HepG2 (cell line): Measurements from ENCODE around the gene C3orf18. TPM values are rescaled to one million over a fixed set of nuclear protein-coding genes. Genes with fewer than 3 reads are reported as not detected.

Experiments
- BRD4 ChIP-seq: sonication (generic); formaldehyde crosslinking; IDR thresholded peaks from 2 replicates; pipeline ENCODE4 v1.4.0; 2020; ENCODE audit warnings: missing genetic modification reagents
- FOXM1 ChIP-seq: sonication (generic); formaldehyde crosslinking; IDR thresholded peaks from 2 replicates; pipeline ENCODE4 v1.5.0; 2020; ENCODE audit warnings: missing genetic modification reagents
- PCBP1 ChIP-seq: fragments of 200-400 bp; formaldehyde crosslinking; IDR thresholded peaks from 2 replicates; pipeline ENCODE4 v1.6.1; 2017; ENCODE audit warnings: mild to moderate bottlenecking, low read depth, low read length, borderline replicate concordance
- PHF5A ChIP-seq: IDR thresholded peaks from one replicate; pipeline ENCODE4 v1.6.1; 2018; ENCODE audit warnings: low read depth, missing genetic modification reagents; ENCODE audit not compliant: unreplicated experiment
- RAD21 ChIP-seq: fragments of 450-650 bp; formaldehyde crosslinking; IDR thresholded peaks from 2 replicates; pipeline ENCODE4 v1.5.0; 2020; ENCODE audit warnings: mild to moderate bottlenecking
- SIN3B ChIP-seq: fragments of 150-350 bp; IDR thresholded peaks from 2 replicates; pipeline ENCODE4 v1.6.1; 2014; ENCODE audit warnings: low read length
- SMAD9 ChIP-seq: sonication (generic); formaldehyde crosslinking; IDR thresholded peaks from 2 replicates; pipeline ENCODE4 v1.5.1; 2020; ENCODE audit warnings: mild to moderate bottlenecking, missing genetic modification reagents
- SNAPC2 ChIP-seq: sonication (generic); formaldehyde crosslinking; IDR thresholded peaks from 2 replicates; pipeline ENCODE4 v1.8.1; 2022; ENCODE audit warnings: mild to moderate bottlenecking, missing genetic modification reagents
- TAF1 ChIP-seq: sonication (generic); formaldehyde crosslinking; IDR thresholded peaks from 2 replicates; pipeline ENCODE4 v1.4.0; 2020; ENCODE audit warnings: missing genetic modification reagents
- ZC3H4 ChIP-seq: sonication (generic); formaldehyde crosslinking; IDR thresholded peaks from 2 replicates; pipeline ENCODE4 v1.4.0; 2020; ENCODE audit warnings: missing genetic modification reagents, borderline replicate concordance
- ZNF138 ChIP-seq: sonication (generic); formaldehyde crosslinking; IDR thresholded peaks from 2 replicates; pipeline ENCODE4 v1.5.0; 2020; ENCODE audit warnings: mild to moderate bottlenecking, low read depth, missing genetic modification reagents
- ZNF317 ChIP-seq: sonication (generic); formaldehyde crosslinking; IDR thresholded peaks from 2 replicates; pipeline ENCODE4 v1.5.0; 2020; ENCODE audit warnings: mild to moderate bottlenecking, missing genetic modification reagents
- ZNF557 ChIP-seq: sonication (generic); formaldehyde crosslinking; IDR thresholded peaks from 2 replicates; pipeline ENCODE4 v1.4.0; 2020; ENCODE audit warnings: missing genetic modification reagents
- ZNF678 ChIP-seq: sonication (generic); formaldehyde crosslinking; IDR thresholded peaks from 2 replicates; pipeline ENCODE4 v1.4.0; 2020; ENCODE audit warnings: mild to moderate bottlenecking, missing genetic modification reagents
- polyA plus RNA-seq, 8 experiments: library from polyadenylated mRNA; depleted of rRNA in 3 of 8; stranded (reverse) in 7 of 8; unstranded in 1 of 8; fragments of >200 nt; fragmentation: Illumina TruSeq in 4 of 8; extraction: Trizol in 4 of 8; gene quantifications; 2 replicates each; pipeline versions ENCODE4 v1.2.1 to v1.2.3, GENCODE V29; 2011 to 2016; ENCODE audit warnings: low read depth in 4 of 8, missing spikeins in 1 of 8, mixed read lengths in 1 of 8; ENCODE audit not compliant: insufficient read depth in 1 of 8
- total RNA-seq, 5 experiments: library from RNA; depleted of rRNA; stranded (reverse); fragments of >200 nt; fragmentation: Illumina TruSeq; extraction: Trizol; gene quantifications; 2 replicates each; pipeline ENCODE4 v1.2.3, GENCODE V29; 2016; ENCODE audit warnings: low read depth in 1 of 5
- TF ChIP-seq, protein P1 (sequence below): IDR thresholded peaks from 2 replicates; pipeline ENCODE4 v1.6.1; 2016; ENCODE audit warnings: mild to moderate bottlenecking
- TF ChIP-seq, protein P2 (sequence below): sonication (generic); formaldehyde crosslinking; conservative IDR thresholded peaks from 2 replicates; pipeline ENCODE4 v1.4.0; 2020; ENCODE audit warnings: missing genetic modification reagents
- TF ChIP-seq, protein P3 (sequence below): sonication (generic); formaldehyde crosslinking; IDR thresholded peaks from 2 replicates; pipeline ENCODE4 v1.4.0; 2020; ENCODE audit warnings: mild to moderate bottlenecking, missing genetic modification reagents
- TF ChIP-seq, protein P4 (sequence below): sonication (generic); formaldehyde crosslinking; IDR thresholded peaks from 2 replicates; pipeline ENCODE4 v1.8.0; 2022; ENCODE audit warnings: missing genetic modification reagents, mild to moderate bottlenecking, inconsistent platforms, borderline replicate concordance
- TF ChIP-seq, protein P5 (sequence below): conservative IDR thresholded peaks from 2 replicates; pipeline ENCODE4 v1.6.1; 2018; ENCODE audit warnings: missing genetic modification reagents
- TF ChIP-seq, protein P6 (sequence below): sonication (generic); formaldehyde crosslinking; IDR thresholded peaks from 2 replicates; pipeline ENCODE4 v1.5.1; 2020; ENCODE audit warnings: missing genetic modification reagents, mild to moderate bottlenecking, borderline replicate concordance

Gene C3orf18
- total and polyA plus RNA-seq, 2 of the 13 experiments (the other 11 are each of a cell fraction or from before 2014, with no cell fraction given), result 1.6 to 4.8 TPM

DNA sequence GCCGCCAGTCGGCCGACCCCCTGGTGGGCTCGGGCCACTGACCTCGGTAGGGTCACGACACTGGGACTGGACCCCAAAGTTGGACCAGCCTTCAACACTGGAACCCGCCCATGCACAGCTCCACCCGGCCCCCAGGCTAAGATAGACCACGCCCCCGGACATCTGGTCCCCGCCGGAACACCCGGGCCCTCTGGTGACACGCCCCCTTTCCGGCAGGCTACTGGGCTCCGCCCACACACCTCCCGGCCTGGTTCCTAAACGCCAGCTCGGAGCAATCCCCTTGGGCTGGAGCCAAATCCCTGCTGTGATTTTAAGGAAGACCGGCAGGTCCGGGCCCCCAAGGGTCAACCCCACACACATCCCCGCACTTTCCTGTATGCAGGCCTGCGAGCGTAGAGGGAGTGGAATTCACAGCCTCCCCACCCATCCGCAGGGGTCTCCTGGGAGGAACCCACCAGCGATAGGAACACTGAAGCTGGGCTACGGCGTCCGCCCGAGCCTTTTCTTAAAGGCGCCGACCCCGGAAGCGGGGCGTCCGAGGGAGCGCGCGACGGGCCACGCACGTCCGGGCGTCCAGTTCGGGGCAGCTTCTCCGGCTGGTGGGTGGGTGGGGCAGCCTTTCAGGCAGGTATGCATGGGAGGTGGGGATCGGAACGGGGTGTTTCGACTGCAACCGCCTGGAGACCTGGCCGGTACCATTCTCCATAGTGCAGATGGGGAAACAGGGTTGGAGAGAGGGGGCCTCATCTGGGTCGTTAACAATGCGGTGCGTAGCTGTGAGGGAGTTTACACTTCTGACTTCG lies 1.6 kb upstream of the C3orf18 start, which contains the start of gene HEMK1 (continued):
- TF ChIP-seq, protein P1, sequence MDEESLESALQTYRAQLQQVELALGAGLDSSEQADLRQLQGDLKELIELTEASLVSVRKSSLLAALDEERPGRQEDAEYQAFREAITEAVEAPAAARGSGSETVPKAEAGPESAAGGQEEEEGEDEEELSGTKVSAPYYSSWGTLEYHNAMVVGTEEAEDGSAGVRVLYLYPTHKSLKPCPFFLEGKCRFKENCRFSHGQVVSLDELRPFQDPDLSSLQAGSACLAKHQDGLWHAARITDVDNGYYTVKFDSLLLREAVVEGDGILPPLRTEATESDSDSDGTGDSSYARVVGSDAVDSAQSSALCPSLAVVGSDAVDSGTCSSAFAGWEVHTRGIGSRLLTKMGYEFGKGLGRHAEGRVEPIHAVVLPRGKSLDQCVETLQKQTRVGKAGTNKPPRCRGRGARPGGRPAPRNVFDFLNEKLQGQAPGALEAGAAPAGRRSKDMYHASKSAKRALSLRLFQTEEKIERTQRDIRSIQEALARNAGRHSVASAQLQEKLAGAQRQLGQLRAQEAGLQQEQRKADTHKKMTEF (CRISPR knock-in tag), result peak; percentile 90
- peak; percentile 74 for TF ChIP-seq TAF1 (CRISPR knock-in tag)
- no peak for TF ChIP-seq PHF5A (CRISPR knock-in tag)
- TF ChIP-seq, protein P2, sequence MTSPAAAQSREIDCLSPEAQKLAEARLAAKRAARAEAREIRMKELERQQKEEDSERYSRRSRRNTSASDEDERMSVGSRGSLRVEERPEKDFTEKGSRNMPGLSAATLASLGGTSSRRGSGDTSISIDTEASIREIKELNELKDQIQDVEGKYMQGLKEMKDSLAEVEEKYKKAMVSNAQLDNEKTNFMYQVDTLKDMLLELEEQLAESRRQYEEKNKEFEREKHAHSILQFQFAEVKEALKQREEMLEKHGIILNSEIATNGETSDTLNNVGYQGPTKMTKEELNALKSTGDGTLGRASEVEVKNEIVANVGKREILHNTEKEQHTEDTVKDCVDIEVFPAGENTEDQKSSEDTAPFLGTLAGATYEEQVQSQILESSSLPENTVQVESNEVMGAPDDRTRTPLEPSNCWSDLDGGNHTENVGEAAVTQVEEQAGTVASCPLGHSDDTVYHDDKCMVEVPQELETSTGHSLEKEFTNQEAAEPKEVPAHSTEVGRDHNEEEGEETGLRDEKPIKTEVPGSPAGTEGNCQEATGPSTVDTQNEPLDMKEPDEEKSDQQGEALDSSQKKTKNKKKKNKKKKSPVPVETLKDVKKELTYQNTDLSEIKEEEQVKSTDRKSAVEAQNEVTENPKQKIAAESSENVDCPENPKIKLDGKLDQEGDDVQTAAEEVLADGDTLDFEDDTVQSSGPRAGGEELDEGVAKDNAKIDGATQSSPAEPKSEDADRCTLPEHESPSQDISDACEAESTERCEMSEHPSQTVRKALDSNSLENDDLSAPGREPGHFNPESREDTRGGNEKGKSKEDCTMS (CRISPR knock-in tag), result no peak
- peak; percentile 88 for TF ChIP-seq ZNF317 (CRISPR knock-in tag)
- TF ChIP-seq SNAPC2 (CRISPR knock-in tag), result no peak
- TF ChIP-seq, protein P3, sequence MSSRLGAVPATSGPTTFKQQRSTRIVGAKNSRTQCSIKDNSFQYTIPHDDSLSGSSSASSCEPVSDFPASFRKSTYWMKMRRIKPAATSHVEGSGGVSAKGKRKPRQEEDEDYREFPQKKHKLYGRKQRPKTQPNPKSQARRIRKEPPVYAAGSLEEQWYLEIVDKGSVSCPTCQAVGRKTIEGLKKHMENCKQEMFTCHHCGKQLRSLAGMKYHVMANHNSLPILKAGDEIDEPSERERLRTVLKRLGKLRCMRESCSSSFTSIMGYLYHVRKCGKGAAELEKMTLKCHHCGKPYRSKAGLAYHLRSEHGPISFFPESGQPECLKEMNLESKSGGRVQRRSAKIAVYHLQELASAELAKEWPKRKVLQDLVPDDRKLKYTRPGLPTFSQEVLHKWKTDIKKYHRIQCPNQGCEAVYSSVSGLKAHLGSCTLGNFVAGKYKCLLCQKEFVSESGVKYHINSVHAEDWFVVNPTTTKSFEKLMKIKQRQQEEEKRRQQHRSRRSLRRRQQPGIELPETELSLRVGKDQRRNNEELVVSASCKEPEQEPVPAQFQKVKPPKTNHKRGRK (CRISPR knock-in tag), result no peak
- peak; percentile 35; the same call in 1 of the 2 replicates for TF ChIP-seq ZNF557 (CRISPR knock-in tag)
- no peak for TF ChIP-seq ZNF678 (CRISPR knock-in tag)
- 0 out of 2 replicates have a peak, but pooled peaks have one; percentile 75 for TF ChIP-seq PCBP1
- TF ChIP-seq, protein P4, sequence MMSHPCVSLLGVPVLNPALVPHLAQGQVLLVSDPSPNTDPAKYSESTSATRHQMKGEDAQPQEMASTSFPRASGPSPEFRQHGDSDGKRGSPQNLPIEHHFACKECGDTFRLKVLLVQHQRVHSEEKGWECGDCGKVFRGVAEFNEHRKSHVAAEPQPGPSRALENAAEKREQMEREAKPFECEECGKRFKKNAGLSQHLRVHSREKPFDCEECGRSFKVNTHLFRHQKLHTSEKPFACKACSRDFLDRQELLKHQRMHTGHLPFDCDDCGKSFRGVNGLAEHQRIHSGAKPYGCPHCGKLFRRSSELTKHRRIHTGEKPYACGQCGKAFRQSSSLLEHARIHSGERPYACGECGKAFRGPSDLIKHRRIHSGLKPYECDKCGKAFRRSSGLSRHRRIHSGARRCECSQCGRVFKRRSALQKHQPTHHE (CRISPR knock-in tag), result peak; percentile 82; the same call in 1 of the 2 replicates
- TF ChIP-seq SMAD9, result no peak
- 0 out of 2 replicates have a peak, but pooled peaks have one; percentile 22 for TF ChIP-seq RAD21 (CRISPR knock-in tag)
- TF ChIP-seq, protein P5, sequence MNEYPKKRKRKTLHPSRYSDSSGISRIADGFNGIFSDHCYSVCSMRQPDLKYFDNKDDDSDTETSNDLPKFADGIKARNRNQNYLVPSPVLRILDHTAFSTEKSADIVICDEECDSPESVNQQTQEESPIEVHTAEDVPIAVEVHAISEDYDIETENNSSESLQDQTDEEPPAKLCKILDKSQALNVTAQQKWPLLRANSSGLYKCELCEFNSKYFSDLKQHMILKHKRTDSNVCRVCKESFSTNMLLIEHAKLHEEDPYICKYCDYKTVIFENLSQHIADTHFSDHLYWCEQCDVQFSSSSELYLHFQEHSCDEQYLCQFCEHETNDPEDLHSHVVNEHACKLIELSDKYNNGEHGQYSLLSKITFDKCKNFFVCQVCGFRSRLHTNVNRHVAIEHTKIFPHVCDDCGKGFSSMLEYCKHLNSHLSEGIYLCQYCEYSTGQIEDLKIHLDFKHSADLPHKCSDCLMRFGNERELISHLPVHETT (CRISPR knock-in tag), result peak; percentile 76
- TF ChIP-seq FOXM1 (CRISPR knock-in tag), result no peak
- no peak for TF ChIP-seq ZNF138
- no peak for TF ChIP-seq ZC3H4 (CRISPR knock-in tag)
- peak; percentile 77 for TF ChIP-seq SIN3B
- no peak; the same call in 1 of the 2 replicates for TF ChIP-seq BRD4 (CRISPR knock-in tag)
- TF ChIP-seq, protein P6, sequence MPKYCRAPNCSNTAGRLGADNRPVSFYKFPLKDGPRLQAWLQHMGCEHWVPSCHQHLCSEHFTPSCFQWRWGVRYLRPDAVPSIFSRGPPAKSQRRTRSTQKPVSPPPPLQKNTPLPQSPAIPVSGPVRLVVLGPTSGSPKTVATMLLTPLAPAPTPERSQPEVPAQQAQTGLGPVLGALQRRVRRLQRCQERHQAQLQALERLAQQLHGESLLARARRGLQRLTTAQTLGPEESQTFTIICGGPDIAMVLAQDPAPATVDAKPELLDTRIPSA (CRISPR knock-in tag), result no peak
